Parathyroid adenoma (tissue), 2 donors: ENCODE data around the gene CASQ2.

Source experiments
- H2AFZ ChIP-seq: fragments of 300-600 bp; sonication (generic); one replicate; pipeline ENCODE4 v1.7.0; 2017; ENCODE audit warnings: antibody characterized with exemption, mild to moderate bottlenecking
- H3K27ac ChIP-seq: fragments of 300-600 bp; sonication (generic); one replicate; pipeline ENCODE4 v1.7.0; 2017
- H3K27me3 ChIP-seq: fragments of 300-600 bp; sonication (generic); one replicate; pipeline ENCODE4 v1.7.0; 2017; ENCODE audit warnings: low read length; ENCODE audit not compliant: control insufficient read depth, insufficient read depth
- H3K36me3 ChIP-seq: fragments of 300-600 bp; sonication (generic); one replicate; pipeline ENCODE4 v1.7.0; 2017; ENCODE audit warnings: low read length; ENCODE audit not compliant: control insufficient read depth, insufficient read depth
- H3K4me1 ChIP-seq: fragments of 300-600 bp; sonication (generic); one replicate; pipeline ENCODE4 v1.7.0; 2017; ENCODE audit warnings: control low read depth
- H3K4me2 ChIP-seq: fragments of 300-600 bp; sonication (generic); one replicate; pipeline ENCODE4 v1.7.0; 2017; ENCODE audit warnings: low read length
- H3K4me3 ChIP-seq: fragments of 300-600 bp; sonication (generic); one replicate; pipeline ENCODE4 v1.7.0; 2017; ENCODE audit warnings: low read depth, low read length
- H3K79me2 ChIP-seq: fragments of 300-600 bp; sonication (generic); one replicate; pipeline ENCODE4 v1.7.0; 2017; ENCODE audit warnings: control low read depth
- H3K9ac ChIP-seq: fragments of 300-600 bp; sonication (generic); one replicate; pipeline ENCODE4 v1.7.0; 2017; ENCODE audit warnings: mild to moderate bottlenecking
- H3K9me3 ChIP-seq: fragments of 300-600 bp; sonication (generic); one replicate; pipeline ENCODE4 v1.7.0; 2017; ENCODE audit warnings: low read length; ENCODE audit not compliant: control insufficient read depth
- CTCF ChIP-seq: fragments of 300-600 bp; sonication (generic); IDR thresholded peaks from one replicate; pipeline ENCODE4 v1.7.0; 2017; ENCODE audit warnings: antibody characterized with exemption, mild to moderate bottlenecking
- donor health status: primary hyperparathyroidism.

The CASQ2 gene

GRCh38 chr1:115687744-115688143 lies 80.8 kb downstream of the CASQ2 start:
- H3K4me1 ChIP-seq = no peaks in the 10 kb centered on the region
- H3K9me3 ChIP-seq = no peaks in the 10 kb centered on the region
- no peak overlapping the region for H2AFZ ChIP-seq
- H3K27ac ChIP-seq = no peak overlapping the region
- H3K36me3 ChIP-seq = no peaks in the 10 kb centered on the region
- no peaks in the 10 kb centered on the region for H3K79me2 ChIP-seq
- H3K27me3 ChIP-seq = no peaks in the 10 kb centered on the region
- H3K4me3 ChIP-seq = no peak overlapping the region
- H3K9ac ChIP-seq = no peak overlapping the region
- no peak for TF ChIP-seq CTCF
- H3K4me2 ChIP-seq = no peak overlapping the region

- no peak for TF ChIP-seq CTCF
- Histone ChIP-seq H2AFZ (no peak overlapping the region), H3K4me1 (no peaks in the 10 kb centered on the region), H3K36me3 (no peaks in the 10 kb centered on the region), H3K4me3 (no peak overlapping the region), H3K4me2 (no peak overlapping the region), H3K27me3 (no peaks in the 10 kb centered on the region), H3K27ac (no peak overlapping the region), H3K79me2 (no peaks in the 10 kb centered on the region), H3K9me3 (no peaks in the 10 kb centered on the region), H3K9ac (no peak overlapping the region)
Observed at GRCh38 chr1:115685029-115685705, 83.3 kb downstream of the CASQ2 start.

- no peak overlapping the region for H3K4me3 ChIP-seq
- no peaks in the 10 kb centered on the region for H3K4me1 ChIP-seq
- H3K36me3 ChIP-seq = no peaks in the 10 kb centered on the region
- no peaks in the 10 kb centered on the region for H3K9me3 ChIP-seq
- H3K9ac ChIP-seq = no peak overlapping the region
- no peak for TF ChIP-seq CTCF
- no peak overlapping the region for H3K4me2 ChIP-seq
- H2AFZ ChIP-seq = no peak overlapping the region
- H3K27me3 ChIP-seq = no peaks in the 10 kb centered on the region
- H3K27ac ChIP-seq = no peak overlapping the region
- no peaks in the 10 kb centered on the region for H3K79me2 ChIP-seq
Observed at GRCh38 chr1:115682792-115683191, 85.7 kb downstream of the CASQ2 start.

- Histone ChIP-seq H3K4me3 (no peak overlapping the region), H3K9me3 (no peaks in the 10 kb centered on the region), H3K4me2 (no peak overlapping the region), H3K9ac (no peak overlapping the region), H3K27me3 (no peaks in the 10 kb centered on the region), H3K4me1 (no peaks in the 10 kb centered on the region), H3K79me2 (no peaks in the 10 kb centered on the region), H2AFZ (no peak overlapping the region), H3K27ac (no peak overlapping the region), H3K36me3 (no peaks in the 10 kb centered on the region)
- no peak for TF ChIP-seq CTCF
Observed at GRCh38 chr1:115680730-115681111, 87.8 kb downstream of the CASQ2 start.

GRCh38 chr1:115679141-115679611 lies 89.3 kb downstream of the CASQ2 start:
- Histone ChIP-seq H3K27ac (no peak overlapping the region), H3K36me3 (no peaks in the 10 kb centered on the region)

More at GRCh38 chr1:115679141-115679611, 89.3 kb downstream of the CASQ2 start:
- Histone ChIP-seq H3K27me3 (no peaks in the 10 kb centered on the region), H3K4me3 (no peak overlapping the region), H3K9me3 (no peaks in the 10 kb centered on the region), H2AFZ (no peak overlapping the region), H3K4me1 (no peaks in the 10 kb centered on the region), H3K9ac (no peak overlapping the region), H3K4me2 (no peak overlapping the region), H3K79me2 (no peaks in the 10 kb centered on the region)
- no peak for TF ChIP-seq CTCF
